ENCODE measurements around the gene KANK4.
A peak's percentile ranks its signal among the peaks of the same experiment; 100 is the strongest.

KANK4 gene

GRCh38 chr1:62361431-62361830 is 42.2 kb upstream of the KANK4 start:
- TF ChIP-seq, protein P1, sequence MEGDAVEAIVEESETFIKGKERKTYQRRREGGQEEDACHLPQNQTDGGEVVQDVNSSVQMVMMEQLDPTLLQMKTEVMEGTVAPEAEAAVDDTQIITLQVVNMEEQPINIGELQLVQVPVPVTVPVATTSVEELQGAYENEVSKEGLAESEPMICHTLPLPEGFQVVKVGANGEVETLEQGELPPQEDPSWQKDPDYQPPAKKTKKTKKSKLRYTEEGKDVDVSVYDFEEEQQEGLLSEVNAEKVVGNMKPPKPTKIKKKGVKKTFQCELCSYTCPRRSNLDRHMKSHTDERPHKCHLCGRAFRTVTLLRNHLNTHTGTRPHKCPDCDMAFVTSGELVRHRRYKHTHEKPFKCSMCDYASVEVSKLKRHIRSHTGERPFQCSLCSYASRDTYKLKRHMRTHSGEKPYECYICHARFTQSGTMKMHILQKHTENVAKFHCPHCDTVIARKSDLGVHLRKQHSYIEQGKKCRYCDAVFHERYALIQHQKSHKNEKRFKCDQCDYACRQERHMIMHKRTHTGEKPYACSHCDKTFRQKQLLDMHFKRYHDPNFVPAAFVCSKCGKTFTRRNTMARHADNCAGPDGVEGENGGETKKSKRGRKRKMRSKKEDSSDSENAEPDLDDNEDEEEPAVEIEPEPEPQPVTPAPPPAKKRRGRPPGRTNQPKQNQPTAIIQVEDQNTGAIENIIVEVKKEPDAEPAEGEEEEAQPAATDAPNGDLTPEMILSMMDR (IDR thresholded peaks at IDR 0.05; ENCODE audit: low read depth, low read length) = no peak
- no peak overlapping the region for H3K4me3 ChIP-seq (replicated peaks in 1 of 2; ENCODE audit: low read depth in 2 of 2, low read length in 2 of 2)
- DNase-seq (ENCODE audit: low read depth in 2 of 2) = no peak

DNA sequence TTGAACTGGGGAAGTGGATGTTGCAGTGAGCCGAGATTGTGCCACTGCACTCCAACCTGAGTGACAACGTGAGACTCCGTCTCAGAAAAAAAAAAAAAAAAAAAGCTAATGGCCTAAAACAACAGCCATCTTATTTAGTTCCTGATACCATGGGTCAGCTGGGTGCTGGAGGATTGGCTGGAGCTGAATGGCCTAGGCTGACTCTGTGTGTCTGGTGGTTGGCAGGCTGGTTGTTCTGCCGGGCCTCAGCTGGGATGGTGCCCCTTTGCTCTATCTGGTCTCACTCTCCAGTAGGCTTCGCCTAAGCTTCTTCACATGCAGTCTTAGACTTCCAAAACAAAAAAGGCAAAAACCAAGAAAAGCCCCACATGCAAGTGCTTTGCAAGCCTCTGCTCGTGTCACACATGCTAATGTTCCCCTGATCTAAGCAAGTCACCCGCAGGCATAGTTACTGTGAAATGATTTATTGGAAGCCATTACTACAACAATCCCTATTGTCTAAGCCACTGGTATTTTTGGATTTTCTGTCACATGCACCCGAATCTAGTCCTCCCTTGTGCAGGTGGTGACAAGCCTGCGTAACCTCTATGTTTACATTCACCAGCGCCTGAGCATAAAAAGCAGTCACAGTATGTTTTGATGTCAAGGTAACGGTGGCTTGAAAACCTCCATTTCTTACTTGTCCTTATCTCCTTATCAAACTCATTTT is 39.6 kb upstream of the KANK4 start:
- no peak overlapping the region for H3K4me3 ChIP-seq (replicated peaks in 1 of 2; ENCODE audit: low read depth in 2 of 2, low read length in 2 of 2)
- TF ChIP-seq, protein P1 (IDR thresholded peaks at IDR 0.05; ENCODE audit: low read depth, low read length) = no peak
- no peak for DNase-seq (ENCODE audit: low read depth in 2 of 2)

DNA sequence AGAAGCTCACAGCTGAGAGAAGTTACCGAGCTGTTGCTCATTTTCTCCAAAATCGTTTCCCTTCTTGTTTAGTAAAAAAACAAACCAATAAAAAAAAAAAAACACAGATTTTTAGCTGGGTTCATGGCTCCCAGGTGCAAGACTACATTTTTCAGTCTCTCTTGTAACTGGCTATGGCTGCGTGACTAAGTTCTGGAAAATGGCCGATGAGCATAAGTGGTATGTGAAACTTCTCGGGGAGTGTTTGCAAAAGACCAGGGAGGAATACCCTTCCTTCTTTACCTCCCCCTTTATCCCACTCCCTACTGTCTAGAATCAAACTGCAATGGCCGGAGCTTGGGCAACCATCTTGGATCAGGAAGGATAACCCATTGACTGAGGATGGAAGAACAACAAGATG is 38.7 kb upstream of the KANK4 start:
- TF ChIP-seq, protein P1 (IDR thresholded peaks at IDR 0.05; ENCODE audit: low read depth, low read length) = no peak
- DNase-seq (ENCODE audit: low read depth in 2 of 2) = no peak
- no peak overlapping the region for H3K4me3 ChIP-seq (replicated peaks in 1 of 2; ENCODE audit: low read depth in 2 of 2, low read length in 2 of 2)

GRCh38 chr1:62356257-62356835 is 37.1 kb upstream of the KANK4 start:
- DNase-seq (ENCODE audit: low read depth in 2 of 2) = peak; percentile 30 to 74
- TF ChIP-seq, protein P1 (IDR thresholded peaks at IDR 0.05; ENCODE audit: low read depth, low read length) = no peak
- no peak overlapping the region for H3K4me3 ChIP-seq (replicated peaks in 1 of 2; ENCODE audit: low read depth in 2 of 2, low read length in 2 of 2)

- peak in 1 of 2 donors; percentile 31 for DNase-seq (ENCODE audit: low read depth in 2 of 2)
- H3K4me3 ChIP-seq (replicated peaks in 1 of 2; ENCODE audit: low read depth in 2 of 2, low read length in 2 of 2) = no peak overlapping the region
- TF ChIP-seq, protein P1 (IDR thresholded peaks at IDR 0.05; ENCODE audit: low read depth, low read length) = no peak
Observed at GRCh38 chr1:62355095-62355494, 35.9 kb upstream of the KANK4 start.

GRCh38 chr1:62353853-62354252 is 34.6 kb upstream of the KANK4 start:
- TF ChIP-seq, protein P1 (IDR thresholded peaks at IDR 0.05; ENCODE audit: low read depth, low read length) = no peak
- no peak for DNase-seq (ENCODE audit: low read depth in 2 of 2)
- H3K4me3 ChIP-seq (replicated peaks in 1 of 2; ENCODE audit: low read depth in 2 of 2, low read length in 2 of 2) = no peak overlapping the region

All from cardiac fibroblast (primary cell).